ENCODE measurements around the gene MESD. TPM values are rescaled to one million over a fixed set of nuclear protein-coding genes. Genes with fewer than 3 reads are reported as not detected.

MESD gene
- 11.2 and 15.5 TPM in 2 replicates for total RNA-seq

DNA sequence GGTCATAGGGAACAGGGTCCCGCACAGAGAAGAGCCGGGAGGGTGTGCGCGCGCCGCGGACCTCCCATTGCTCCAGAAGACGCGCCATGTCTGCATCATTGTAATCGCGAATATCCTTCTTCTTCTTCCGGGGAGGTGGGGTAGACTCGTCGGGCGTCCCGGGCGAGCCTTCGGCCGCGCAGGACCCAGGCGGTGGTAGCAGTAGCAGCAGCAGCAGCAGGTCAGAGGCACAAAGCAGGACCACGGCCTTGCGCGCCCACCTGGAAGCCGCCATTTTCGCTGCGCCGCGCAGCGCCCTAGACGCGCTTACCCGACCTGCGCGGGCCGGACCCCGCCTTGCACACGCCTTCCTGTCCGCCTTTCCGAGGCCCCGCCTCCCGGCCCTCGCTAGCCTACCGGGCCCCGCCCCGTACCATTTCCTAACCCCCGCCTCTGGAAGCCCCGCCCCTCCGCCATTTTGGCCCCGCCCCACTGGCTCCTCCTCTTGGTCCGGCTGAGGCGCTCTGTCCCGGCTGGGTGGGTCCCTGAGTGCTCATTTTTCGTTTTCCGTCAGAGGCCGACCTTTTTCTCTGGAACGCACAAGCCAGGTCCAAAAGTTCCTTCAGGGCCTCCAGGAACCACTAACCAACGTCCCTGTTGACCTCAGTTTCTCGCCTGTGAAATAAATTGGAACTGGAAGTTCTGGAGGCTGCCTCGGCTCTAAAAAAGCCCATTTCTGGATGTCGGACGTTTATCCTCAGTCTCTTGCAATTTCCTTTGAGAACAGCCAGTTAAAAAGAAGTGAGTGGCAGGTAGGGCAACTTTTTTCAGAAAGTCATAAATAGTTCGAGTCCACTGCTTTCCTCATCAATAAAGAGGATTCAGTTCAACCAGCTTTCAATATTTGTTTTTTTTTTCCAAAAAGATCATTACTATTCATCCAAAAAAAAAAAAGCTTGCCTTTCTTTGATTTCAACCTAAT is at the start of gene MESD:
TSS of gene MESD (minus strand) at position 302 of the 961 bp plus-strand sequence. CDS start at position 274, 28 bp downstream.

DNA sequence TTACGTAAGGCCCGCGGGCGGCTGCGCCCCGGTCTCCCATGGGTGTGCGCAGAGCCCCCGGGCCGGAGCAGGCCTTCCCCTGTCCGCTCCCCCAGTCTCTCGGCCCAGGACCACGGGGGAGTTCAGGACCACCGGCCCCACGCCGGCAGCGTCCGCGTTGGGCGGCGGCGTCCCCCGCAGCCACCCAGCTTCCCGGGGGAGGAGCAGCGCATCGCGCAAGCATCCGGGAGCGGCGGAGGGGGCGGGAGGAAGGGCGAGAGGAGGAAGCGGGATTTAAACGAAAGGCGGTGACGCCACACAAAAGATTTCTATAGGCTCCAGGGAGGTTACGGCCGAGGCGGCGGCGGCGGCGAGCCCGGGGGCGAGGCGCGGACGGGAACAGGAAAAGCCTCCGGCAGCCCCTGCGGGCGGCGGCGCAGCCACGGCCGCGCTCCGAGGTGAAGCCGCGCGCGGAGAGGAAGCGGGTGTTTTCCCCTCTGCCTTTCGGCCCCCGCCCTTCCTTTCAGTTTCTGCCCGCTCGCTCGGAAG is 11.1 kb upstream of the MESD start, which contains the start of gene TLNRD1:
TSS of gene TLNRD1 (plus strand) at position 300 of the 528 bp plus-strand sequence. CDS start 1,349 bp downstream, outside the sequence.

Other genes starting within 250 kb of the MESD start
- 0.49 and 0.51 TPM in 2 replicates for gene CEMIP, start 210.4 kb downstream of the MESD start, total RNA-seq
- gene TLNRD1, start 11.1 kb upstream of the MESD start, total RNA-seq, result 20.3 and 28.0 TPM in 2 replicates
- not detected in 2 replicates for gene CFAP161, start 144.5 kb upstream of the MESD start, total RNA-seq
- not detected in 2 replicates for gene IL16, start 207.1 kb upstream of the MESD start, total RNA-seq